GM12891 (cell line): Measurements from ENCODE around the gene GRIK4.

Source experiments
- POLR2A ChIP-seq: IDR thresholded peaks from 2 replicates; pipeline ENCODE4 v1.6.1; 2011; ENCODE audit warnings: low read depth, low read length, control low read depth
- POLR2AphosphoS5 ChIP-seq: IDR thresholded peaks from 2 replicates; pipeline ENCODE4 v1.6.1; 2011; ENCODE audit warnings: low read depth, low read length, control low read depth
- POU2F2 ChIP-seq: IDR thresholded peaks from 2 replicates; pipeline ENCODE4 v1.6.1; 2011; ENCODE audit warnings: low read depth, mild to moderate bottlenecking, control low read depth, low read length, moderate library complexity
- TAF1 ChIP-seq: IDR thresholded peaks from 2 replicates; pipeline ENCODE4 v1.6.1; 2011; ENCODE audit warnings: low read depth, low read length, control low read depth

DNA sequence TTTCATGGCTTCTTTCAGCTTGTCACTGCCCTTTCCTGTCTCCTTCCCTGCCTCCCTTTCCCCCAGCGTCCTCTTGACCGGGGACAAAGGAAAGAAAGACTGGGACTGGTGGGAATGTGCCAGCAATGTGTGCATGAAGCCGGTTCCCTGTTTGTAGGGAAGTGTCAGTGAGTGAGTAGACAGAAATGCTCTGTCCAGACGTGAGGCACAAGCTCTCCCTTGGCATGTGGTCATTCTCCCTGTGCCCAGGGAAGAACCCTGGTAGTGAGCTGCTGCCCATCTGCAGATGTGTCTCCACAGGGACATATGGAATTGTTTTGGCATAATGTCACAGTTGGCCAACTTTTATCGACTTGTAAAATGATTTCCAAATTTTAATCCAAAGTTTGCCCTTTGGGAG is 426.0 kb downstream of the GRIK4 start:
- TF ChIP-seq POLR2A (no peak), TAF1 (no peak), POLR2AphosphoS5 (no peak), POU2F2 (no peak)
